Panc1 (cell line): ENCODE data around the gene SLC22A2. TPM values are rescaled to one million over a fixed set of nuclear protein-coding genes. Genes with fewer than 3 reads are reported as not detected.

Source experiments
- ATAC-seq: fragments of 200-7000 bp; cut with Tn5 transposase; 2 replicates; pipeline ENCODE4 v1.9.1; 2020; ENCODE audit warnings: mild to moderate bottlenecking, moderate library complexity
- BruUV-seq: library from RNA; stranded (reverse); fragments of 400-500 nt; replicated peaks from 2 replicates; lab custom pipeline; 2021; lab: Mats Ljungman, UMichigan
- CTCF ChIA-PET: fragments of 300-600 bp; sonication (Branson Sonifier 250); formaldehyde crosslinking; loops from one replicate; lab custom pipeline; 2022; ENCODE audit warnings: antibody characterized with exemption; lab: Charles Lee
- POLR2A ChIA-PET: fragments of 300-600 bp; sonication (Branson Sonifier 250); formaldehyde crosslinking; loops from one replicate; lab custom pipeline; 2022; ENCODE audit warnings: antibody characterized with exemption; lab: Charles Lee
- DNase-seq: peaks from one replicate; pipeline ENCODE4 v3.0.0-alpha.2; 2010; ENCODE audit warnings: low read depth, low spot score
- H3K27ac ChIP-seq: 2 replicates; pipeline ENCODE4 v1.5.1; 2011; ENCODE audit warnings: mild to moderate bottlenecking, low read length, inconsistent platforms
- H3K27me3 ChIP-seq: fragments of 200-500 bp; sonication (Bioruptor generic); 2 replicates; pipeline ENCODE4 v1.6.0; 2014; ENCODE audit warnings: low read length, inconsistent platforms; ENCODE audit not compliant: control insufficient read depth, insufficient read depth
- H3K36me3 ChIP-seq: fragments of 200-500 bp; sonication (Bioruptor generic); 2 replicates; pipeline ENCODE4 v1.5.1; 2014; ENCODE audit warnings: inconsistent platforms, mild to moderate bottlenecking, low read length, moderate library complexity; ENCODE audit not compliant: control insufficient read depth, insufficient read depth
- H3K4me1 ChIP-seq: 2 replicates; pipeline ENCODE4 v1.5.1; 2011; ENCODE audit warnings: inconsistent platforms, mild to moderate bottlenecking, low read length, moderate library complexity; ENCODE audit not compliant: control insufficient read depth, insufficient read depth
- H3K4me3 ChIP-seq, 2 experiments: 2 replicates each; pipeline ENCODE4 v1.5.1; 2011 to 2012; ENCODE audit warnings: low read depth in 2 of 2, low read length in 2 of 2, mild to moderate bottlenecking in 2 of 2, inconsistent platforms in 1 of 2, moderate library complexity in 1 of 2
- H3K9me3 ChIP-seq: fragments of 200-500 bp; sonication (Bioruptor generic); 2 replicates; pipeline ENCODE4 v1.5.1; 2014; ENCODE audit warnings: low read depth, mild to moderate bottlenecking, inconsistent platforms, low read length, moderate library complexity; ENCODE audit not compliant: control insufficient read depth, insufficient read depth
- CTCF ChIP-seq: fragments of 450-650 bp; IDR thresholded peaks from 2 replicates; pipeline ENCODE4 v1.5.1; 2017; ENCODE audit warnings: mild to moderate bottlenecking
- POLR2AphosphoS5 ChIP-seq: IDR thresholded peaks from 2 replicates; pipeline ENCODE4 v1.6.1; 2012; ENCODE audit warnings: mild to moderate bottlenecking, low read depth, low read length, moderate library complexity
- REST ChIP-seq, 2 experiments: IDR thresholded peaks; 2 replicates each; pipeline ENCODE4 v1.6.1; 2011 to 2012; ENCODE audit warnings: low read depth in 2 of 2, control low read depth in 1 of 2, low read length in 1 of 2, mild to moderate bottlenecking in 1 of 2, moderate library complexity in 1 of 2; ENCODE audit not compliant: insufficient read depth in 1 of 2
- SIN3A ChIP-seq: IDR thresholded peaks from 2 replicates; pipeline ENCODE4 v1.6.1; 2012; ENCODE audit warnings: low read depth, mild to moderate bottlenecking, low read length, moderate library complexity, borderline replicate concordance; ENCODE audit not compliant: insufficient read depth
- TCF7L2 ChIP-seq: IDR thresholded peaks from 2 replicates; pipeline ENCODE4 v1.6.1; 2011; ENCODE audit warnings: mild to moderate bottlenecking, low read depth, low read length, inconsistent platforms
- in situ Hi-C: cut with HindIII; loops from 2 replicates; pipeline ENCODE4 v1.10.0; 2016; ENCODE audit warnings: low sequenced_read_pairs, low pct_unique_long_range_greater_than_20kb
- intact Hi-C: fragments of 100-400 bp; cut with micrococcal nuclease; formaldehyde crosslinking; loops from one replicate; pipeline ENCODE4 v1.10.0; 2022; ENCODE audit not compliant: unreplicated experiment
- total RNA-seq: library from RNA; stranded (reverse); gene quantifications from one replicate; pipeline ENCODE4 v1.2.1, GENCODE V29; 2021; ENCODE audit not compliant: unreplicated experiment

Gene SLC22A2
- total RNA-seq, 1 experiment from 2014 or later, result not detected

GRCh38 chr6:160224639-160225237 lies 33.9 kb downstream of the SLC22A2 start:
- Histone ChIP-seq H3K27ac (no peak overlapping the region), H3K36me3 (no peaks in the 10 kb centered on the region), H3K4me3 (no peak overlapping the region), H3K27me3 (no peaks in the 10 kb centered on the region), H3K4me1 (no peaks in the 10 kb centered on the region), H3K9me3 (no peaks in the 10 kb centered on the region)
- in situ Hi-C loops, result no loop called here
- ChIA-PET CTCF (no interaction called here), POLR2A (no interaction called here)
- no peak for TF ChIP-seq POLR2AphosphoS5
- no peak for TF ChIP-seq SIN3A
- no peak for TF ChIP-seq CTCF
- TF ChIP-seq REST (IDR thresholded peaks at IDR 0.05; ENCODE audit: insufficient read depth in 1 of 2, low read depth in 2 of 2, low read length in 1 of 2), result no peak
- no peak for TF ChIP-seq TCF7L2
- intact Hi-C loops, result no loop called here
- DNase-seq (no peak), ATAC-seq (no peak)
- no TSS peak for BruUV-seq

GRCh38 chr6:160222491-160222890 lies 36.1 kb downstream of the SLC22A2 start:
- TF ChIP-seq TCF7L2, result no peak
- TF ChIP-seq REST (IDR thresholded peaks at IDR 0.05; ENCODE audit: insufficient read depth in 1 of 2, low read depth in 2 of 2, low read length in 1 of 2), result no peak
- TF ChIP-seq SIN3A, result no peak
- TF ChIP-seq CTCF, result no peak
- TF ChIP-seq POLR2AphosphoS5, result no peak
- Histone ChIP-seq H3K4me3 (no peak overlapping the region), H3K27me3 (no peaks in the 10 kb centered on the region), H3K27ac (no peak overlapping the region), H3K9me3 (no peaks in the 10 kb centered on the region), H3K4me1 (no peaks in the 10 kb centered on the region), H3K36me3 (no peaks in the 10 kb centered on the region)
- ChIA-PET CTCF (no interaction called here), POLR2A (no interaction called here)
- DNase-seq (no peak), ATAC-seq (no peak)
- intact Hi-C loops, result no loop called here
- in situ Hi-C loops, result no loop called here
- no TSS peak for BruUV-seq
